Lower lobe of right lung (tissue), 2 donors: ENCODE measurements around the gene DPP6. TPM values are rescaled to one million over a fixed set of nuclear protein-coding genes. Genes with fewer than 3 reads are reported as not detected.

Source experiments
- ATAC-seq, 2 donors: fragments of 200-7000 bp; cut with Tn5 transposase; one replicate each; pipeline ENCODE4 v1.9.1; 2020 to 2022; ENCODE audit warnings: mild to moderate bottlenecking in 2 of 2, moderate library complexity in 2 of 2
- DNase-seq: peaks from one replicate; pipeline ENCODE4 v3.0.0-alpha.2; 2020
- H3K27ac ChIP-seq: fragments of 200-600 bp; one replicate; pipeline ENCODE4 v1.8.0; 2022
- H3K27me3 ChIP-seq: fragments of 200-600 bp; one replicate; pipeline ENCODE4 v1.8.0; 2022; ENCODE audit warnings: low read depth
- H3K36me3 ChIP-seq: fragments of 200-600 bp; one replicate; pipeline ENCODE4 v1.8.0; 2022; ENCODE audit warnings: mild to moderate bottlenecking
- H3K4me1 ChIP-seq: fragments of 200-600 bp; one replicate; pipeline ENCODE4 v1.8.0; 2022
- H3K4me3 ChIP-seq: fragments of 200-600 bp; one replicate; pipeline ENCODE4 v1.8.0; 2022; ENCODE audit warnings: mild to moderate bottlenecking
- H3K9me3 ChIP-seq: fragments of 200-600 bp; one replicate; pipeline ENCODE4 v1.8.0; 2022
- CTCF ChIP-seq: fragments of 200-600 bp; IDR thresholded peaks from one replicate; pipeline ENCODE4 v1.8.0; 2022; ENCODE audit warnings: antibody characterized with exemption, mild to moderate bottlenecking
- intact Hi-C: fragments of 100-400 bp; cut with DNase I; formaldehyde crosslinking; loops from one replicate; pipeline ENCODE4 v1.11.0; 2022
- total RNA-seq: library from RNA; stranded (reverse); fragmentation: NEBNext Ultra II Directional; extraction: Animal tissue kit (Norgen Biotek cat#: 25700); gene quantifications from one replicate; pipeline ENCODE4 v1.2.1, GENCODE V29; 2021
- donor health status: DM: no; HTN: yes; CAD: no; lungs with severe emphysema.

Gene DPP6
- total RNA-seq, 1 donor from 2014 or later = 0.71 TPM

- no peak for TF ChIP-seq CTCF
- H3K4me3 ChIP-seq = no peak overlapping the region
- H3K27ac ChIP-seq = no peak overlapping the region
- ATAC-seq (no peak), DNase-seq (no peak)
- H3K36me3 ChIP-seq = no peaks in the 10 kb centered on the region
- no peaks in the 10 kb centered on the region for H3K4me1 ChIP-seq
- intact Hi-C loops = no loop called here
- no peaks in the 10 kb centered on the region for H3K9me3 ChIP-seq
- H3K27me3 ChIP-seq = no peaks in the 10 kb centered on the region
Measured at GRCh38 chr7:154753226-154753625, 701.0 kb downstream of the DPP6 start.

GRCh38 chr7:154757756-154758155 lies 705.6 kb downstream of the DPP6 start:
- no peak for DNase-seq
- TF ChIP-seq CTCF = no peak
- H3K4me1 ChIP-seq = no peaks in the 10 kb centered on the region

GRCh38 chr7:154759989-154760388 lies 707.8 kb downstream of the DPP6 start:
- Histone ChIP-seq H3K27me3 (no peaks in the 10 kb centered on the region), H3K36me3 (no peaks in the 10 kb centered on the region), H3K4me3 (no peak overlapping the region), H3K27ac (no peak overlapping the region), H3K9me3 (no peaks in the 10 kb centered on the region), H3K4me1 (no peaks in the 10 kb centered on the region)
- DNase-seq (no peak), ATAC-seq (no peak)
- intact Hi-C loops = no loop called here
- TF ChIP-seq CTCF = no peak

More at GRCh38 chr7:154757756-154758155, 705.6 kb downstream of the DPP6 start:
- Histone ChIP-seq H3K27me3 (no peaks in the 10 kb centered on the region), H3K4me3 (no peak overlapping the region), H3K27ac (no peak overlapping the region), H3K9me3 (no peaks in the 10 kb centered on the region), H3K36me3 (no peaks in the 10 kb centered on the region)
- no peak for ATAC-seq
- intact Hi-C loops = no loop called here

GRCh38 chr7:154765118-154765517 lies 712.9 kb downstream of the DPP6 start:
- no peak overlapping the region for H3K27ac ChIP-seq
- no peak for TF ChIP-seq CTCF
- no peaks in the 10 kb centered on the region for H3K36me3 ChIP-seq
- H3K9me3 ChIP-seq = no peaks in the 10 kb centered on the region
- intact Hi-C loops = no loop called here
- H3K4me3 ChIP-seq = no peak overlapping the region
- ATAC-seq = no peak
- no peak for DNase-seq
- H3K4me1 ChIP-seq = no peaks in the 10 kb centered on the region
- H3K27me3 ChIP-seq = no peaks in the 10 kb centered on the region

GRCh38 chr7:154767142-154767541 lies 714.9 kb downstream of the DPP6 start:
- no peak for DNase-seq
- no peak for ATAC-seq
- Histone ChIP-seq H3K36me3 (no peaks in the 10 kb centered on the region), H3K4me1 (no peaks in the 10 kb centered on the region), H3K4me3 (no peak overlapping the region), H3K9me3 (no peaks in the 10 kb centered on the region), H3K27me3 (no peaks in the 10 kb centered on the region), H3K27ac (no peak overlapping the region)
- no peak for TF ChIP-seq CTCF
- intact Hi-C loops = no loop called here
